Measurements from ENCODE around the gene ADTRP.

DNA sequence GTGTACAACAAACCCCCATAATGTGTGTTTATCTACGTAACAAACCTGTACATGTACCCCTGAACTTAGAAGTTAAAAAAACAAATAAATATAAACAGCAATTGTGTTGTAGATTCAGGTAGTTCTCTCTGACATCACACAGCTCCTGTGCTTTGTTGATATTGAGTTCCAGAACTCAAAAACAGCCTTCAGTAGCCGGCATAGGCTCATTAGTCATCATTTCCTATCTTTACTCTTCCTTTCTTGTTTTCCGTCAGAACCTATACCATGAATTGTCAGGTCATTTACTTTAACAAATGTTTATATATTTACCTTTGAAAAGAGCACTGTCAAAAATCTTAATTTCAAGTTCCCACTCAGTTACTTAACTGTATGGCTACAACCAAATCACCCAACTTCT lies 88.8 kb downstream of the ADTRP start:
- TF ChIP-seq ZNF850 (CRISPR knock-in tag; conservative IDR thresholded peaks at IDR 0.05) (no peak), NR1H2 (CRISPR knock-in tag; IDR thresholded peaks at IDR 0.05; ENCODE audit: borderline replicate concordance, low read depth) (no peak)

All from HepG2 (cell line).